PC-9 (cell line): ENCODE results near the gene MAX. TPM values are rescaled to one million over a fixed set of nuclear protein-coding genes. Genes with fewer than 3 reads are reported as not detected.
A peak's percentile ranks its signal among the peaks of the same experiment; 100 is the strongest.

Experiments used
- BruUV-seq: library from RNA; stranded (reverse); fragments of 400-500 nt; replicated peaks from 2 replicates; lab custom pipeline; 2021; lab: Mats Ljungman, UMichigan
- CTCF ChIA-PET: fragments of 300-600 bp; sonication (Branson Sonifier 250); formaldehyde crosslinking; loops from one replicate; lab custom pipeline; 2022; ENCODE audit warnings: antibody characterized with exemption; lab: Charles Lee
- POLR2A ChIA-PET: fragments of 300-600 bp; sonication (Branson Sonifier 250); formaldehyde crosslinking; loops from one replicate; lab custom pipeline; 2022; ENCODE audit warnings: antibody characterized with exemption; ENCODE audit not compliant: unreplicated experiment; lab: Charles Lee
- DNase-seq, 2 experiments: peaks; one replicate each; pipeline versions ENCODE4 v3.0.0 to v3.0.0-alpha.2; 2015 to 2022; ENCODE audit warnings: mixed read lengths in 1 of 2
- H2AFZ ChIP-seq: fragments of 200-600 bp; sonication (generic); 2 replicates; pipeline ENCODE4 v1.8.1; 2017; ENCODE audit warnings: antibody characterized with exemption
- H3F3A ChIP-seq: fragments of 200-600 bp; sonication (generic); 2 replicates; pipeline ENCODE4 v1.8.1; 2017; ENCODE audit warnings: antibody characterized with exemption, mild to moderate bottlenecking, low read depth; ENCODE audit not compliant: insufficient read depth
- H3K27ac ChIP-seq: fragments of 200-600 bp; sonication (generic); 2 replicates; pipeline ENCODE4 v1.6.1; 2016; ENCODE audit warnings: mixed run types
- H3K27me3 ChIP-seq: fragments of 200-600 bp; sonication (generic); 2 replicates; pipeline ENCODE4 v1.6.1; 2016; ENCODE audit warnings: low read depth, mixed run types; ENCODE audit not compliant: insufficient read depth
- H3K36me3 ChIP-seq: fragments of 200-600 bp; sonication (generic); 2 replicates; pipeline ENCODE4 v1.6.1; 2016; ENCODE audit warnings: low read depth, mixed run types
- H3K4me1 ChIP-seq: fragments of 200-600 bp; sonication (generic); replicated peaks from 2 replicates; pipeline ENCODE4 v1.6.1; 2016; ENCODE audit warnings: mixed run types; ENCODE audit not compliant: insufficient read depth
- H3K4me2 ChIP-seq: fragments of 200-600 bp; sonication (generic); 2 replicates; pipeline ENCODE4 v1.6.1; 2017; ENCODE audit warnings: mixed run types
- H3K4me3 ChIP-seq: fragments of 200-600 bp; sonication (generic); 2 replicates; pipeline ENCODE4 v1.6.1; 2016; ENCODE audit warnings: mixed run types
- H3K79me2 ChIP-seq: fragments of 200-600 bp; sonication (generic); 2 replicates; pipeline ENCODE4 v1.6.1; 2017; ENCODE audit warnings: low read depth, mixed run types
- H3K9me2 ChIP-seq: fragments of 200-600 bp; sonication (generic); 2 replicates; pipeline ENCODE4 v1.8.1; 2017; ENCODE audit warnings: mild to moderate bottlenecking; ENCODE audit not compliant: insufficient read depth
- H3K9me3 ChIP-seq: fragments of 200-600 bp; sonication (generic); 2 replicates; pipeline ENCODE4 v1.8.1; 2016; ENCODE audit warnings: low read depth; ENCODE audit not compliant: insufficient read depth
- H4K20me1 ChIP-seq: fragments of 200-600 bp; sonication (generic); 2 replicates; pipeline ENCODE4 v1.8.1; 2017; ENCODE audit not compliant: insufficient read depth
- CTCF ChIP-seq: fragments of 200-600 bp; sonication (generic); conservative IDR thresholded peaks from 2 replicates; pipeline ENCODE4 v1.6.1; 2017; ENCODE audit warnings: mixed run types, antibody characterized with exemption, mild to moderate bottlenecking, moderate library complexity
- EZH2 ChIP-seq: fragments of 200-600 bp; sonication (generic); IDR thresholded peaks from 2 replicates; pipeline ENCODE4 v1.8.0; 2017; ENCODE audit warnings: antibody characterized with exemption, low read depth
- intact Hi-C: fragments of 100-400 bp; cut with micrococcal nuclease; formaldehyde crosslinking; loops from one replicate; pipeline ENCODE4 v1.10.0; 2022; ENCODE audit not compliant: unreplicated experiment
- total RNA-seq: library from RNA; stranded (reverse); gene quantifications from 2 replicates; pipeline ENCODE4 v1.2.3, GENCODE V29; 2021

The MAX gene
- total RNA-seq, 1 experiment from 2014 or later: 76.1 TPM

- Histone ChIP-seq H2AFZ (no peak overlapping the region), H3K36me3 (no peaks in the 10 kb centered on the region), H3K4me2 (no peak overlapping the region), H3K4me3 (no peak overlapping the region), H3F3A (peaks cover 14% of the 10 kb centered on the region; the same call in 1 of the 2 replicates), H3K4me1 (no peaks in the 10 kb centered on the region; the same call in 1 of the 2 replicates), H3K9me2 (no peaks in the 10 kb centered on the region), H3K27ac (no peak overlapping the region), H3K79me2 (no peaks in the 10 kb centered on the region), H3K9me3 (no peaks in the 10 kb centered on the region), H3K27me3 (no peaks in the 10 kb centered on the region), H4K20me1 (no peaks in the 10 kb centered on the region)
- CTCF ChIA-PET: no interaction called here
- POLR2A ChIA-PET: interaction anchor here (0.6 kb wide), 1 partner anchor 56 kb away, joined by 3 read pairs; no protein-coding TSS in a partner anchor
- DNase-seq: no peak
- BruUV-seq: no TSS peak
- no peak for TF ChIP-seq CTCF
- TF ChIP-seq EZH2: no peak
- intact Hi-C loops: no loop called here
Observed at GRCh38 chr14:65128096-65128495, 25.8 kb upstream of the MAX start.

- Histone ChIP-seq H3K4me2 (peak overlapping the region; percentile 23; the same call in 1 of the 2 replicates), H4K20me1 (no peaks in the 10 kb centered on the region), H3F3A (peaks cover 2% of the 10 kb centered on the region; the same call in 1 of the 2 replicates), H3K9me2 (no peaks in the 10 kb centered on the region), H2AFZ (0 out of 2 replicates have a peak overlapping the region, but pooled peaks have one; percentile 2), H3K4me1 (peaks cover 10% of the 10 kb centered on the region), H3K9me3 (no peaks in the 10 kb centered on the region), H3K27me3 (no peaks in the 10 kb centered on the region), H3K36me3 (no peaks in the 10 kb centered on the region), H3K79me2 (no peaks in the 10 kb centered on the region), H3K27ac (peak overlapping the region; percentile 9; the same call in 1 of the 2 replicates), H3K4me3 (no peak overlapping the region)
- no peak for DNase-seq
- ChIA-PET CTCF (interaction anchor here (0.6 kb wide), 1 partner anchor 110 kb away, joined by 6 read pairs; no protein-coding TSS in a partner anchor), POLR2A (no interaction called here)
- no TSS peak for BruUV-seq
- TF ChIP-seq CTCF (no peak), EZH2 (no peak)
- intact Hi-C loops: no loop called here
Observed at GRCh38 chr14:65117769-65118745, 15.7 kb upstream of the MAX start.

GRCh38 chr14:65115615-65116014 is 13.3 kb upstream of the MAX start:
- Histone ChIP-seq H3K27me3 (no peaks in the 10 kb centered on the region), H3K36me3 (no peaks in the 10 kb centered on the region), H3F3A (peaks cover 2% of the 10 kb centered on the region; the same call in 1 of the 2 replicates), H3K4me1 (peaks cover 10% of the 10 kb centered on the region), H3K27ac (no peak overlapping the region), H3K9me3 (no peaks in the 10 kb centered on the region), H3K4me3 (no peak overlapping the region), H2AFZ (no peak overlapping the region), H3K9me2 (no peaks in the 10 kb centered on the region), H3K79me2 (no peaks in the 10 kb centered on the region), H3K4me2 (no peak overlapping the region), H4K20me1 (no peaks in the 10 kb centered on the region)
- no peak for DNase-seq
- TF ChIP-seq CTCF (no peak), EZH2 (no peak)
- ChIA-PET CTCF (no interaction called here), POLR2A (no interaction called here)
- intact Hi-C loops: no loop called here
- no TSS peak for BruUV-seq
